Neural progenitor cell (in vitro differentiated cells): ENCODE measurements around the gene MYOZ3.

ENCODE experiments used
- CTCF ChIP-seq: fragments of 200-600 bp; sonication (generic); IDR thresholded peaks from 2 replicates; pipeline ENCODE4 v1.5.1; 2017; ENCODE audit warnings: antibody characterized with exemption, mild to moderate bottlenecking
- EZH2 ChIP-seq: fragments of 200-600 bp; sonication (generic); IDR thresholded peaks from 2 replicates; pipeline ENCODE4 v1.6.1; 2017; ENCODE audit warnings: antibody characterized with exemption, mild to moderate bottlenecking, moderate library complexity

- no peak for TF ChIP-seq CTCF
- no peak for TF ChIP-seq EZH2
These were observed 32.0 kb upstream of the MYOZ3 start for GRCh38 chr5:150628936-150629485.
